Stimulated activated CD8-positive, alpha-beta memory T cell treated with anti-CD3 and anti-CD28 coated beads, Interleukin-15, amount 100 ng/mL, for 24 hours (primary cell): ENCODE data around the gene COL9A3.

Experiments used
- DNase-seq: peaks from one replicate; pipeline ENCODE4 v3.0.0-alpha.2; 2020; ENCODE audit warnings: low read depth

COL9A3 gene

GRCh38 chr20:62816884-62817873 lies at the start of gene COL9A3:
Gene COL9A3 (plus strand): TSS chr20:62817050. CDS start chr20:62817065, 15 bp downstream.
- DNase-seq: no peak

GRCh38 chr20:62768234-62768546 lies 48.7 kb upstream of the COL9A3 start:
- DNase-seq: no peak

DNA sequence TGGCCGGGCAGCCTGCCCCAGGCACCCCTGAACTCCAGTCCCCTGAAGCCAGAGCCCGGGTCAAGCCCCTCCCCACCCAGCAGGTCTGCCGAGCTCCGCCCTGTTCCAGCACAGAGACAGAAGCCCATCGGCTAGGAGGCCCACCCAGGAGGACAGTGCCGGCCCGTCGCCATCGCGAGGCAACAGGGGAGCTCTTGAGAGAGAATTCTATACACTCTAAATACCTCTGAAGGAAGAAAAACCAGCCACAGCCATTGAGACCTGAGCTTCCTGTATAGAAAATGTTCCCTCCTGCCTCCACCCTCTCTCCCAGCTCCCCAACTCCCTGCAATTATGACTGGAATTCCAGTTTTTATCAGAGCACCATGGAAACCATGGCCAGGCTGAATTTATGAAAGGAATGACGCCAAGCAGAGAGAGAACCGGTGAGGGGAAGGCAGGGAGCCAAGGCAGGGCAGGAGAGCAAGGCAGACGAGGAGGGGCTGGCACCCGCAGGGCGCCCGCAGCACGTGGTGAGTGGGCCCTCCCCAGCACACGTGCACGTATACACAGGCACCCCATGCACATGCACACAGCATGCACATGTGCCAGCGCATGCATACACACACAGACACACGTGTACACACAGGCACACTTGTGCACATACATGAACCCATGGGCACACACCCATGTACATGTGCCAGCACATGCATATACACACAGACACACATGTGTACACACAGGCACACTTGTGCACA lies 48.1 kb upstream of the COL9A3 start:
- no peak for DNase-seq

DNA sequence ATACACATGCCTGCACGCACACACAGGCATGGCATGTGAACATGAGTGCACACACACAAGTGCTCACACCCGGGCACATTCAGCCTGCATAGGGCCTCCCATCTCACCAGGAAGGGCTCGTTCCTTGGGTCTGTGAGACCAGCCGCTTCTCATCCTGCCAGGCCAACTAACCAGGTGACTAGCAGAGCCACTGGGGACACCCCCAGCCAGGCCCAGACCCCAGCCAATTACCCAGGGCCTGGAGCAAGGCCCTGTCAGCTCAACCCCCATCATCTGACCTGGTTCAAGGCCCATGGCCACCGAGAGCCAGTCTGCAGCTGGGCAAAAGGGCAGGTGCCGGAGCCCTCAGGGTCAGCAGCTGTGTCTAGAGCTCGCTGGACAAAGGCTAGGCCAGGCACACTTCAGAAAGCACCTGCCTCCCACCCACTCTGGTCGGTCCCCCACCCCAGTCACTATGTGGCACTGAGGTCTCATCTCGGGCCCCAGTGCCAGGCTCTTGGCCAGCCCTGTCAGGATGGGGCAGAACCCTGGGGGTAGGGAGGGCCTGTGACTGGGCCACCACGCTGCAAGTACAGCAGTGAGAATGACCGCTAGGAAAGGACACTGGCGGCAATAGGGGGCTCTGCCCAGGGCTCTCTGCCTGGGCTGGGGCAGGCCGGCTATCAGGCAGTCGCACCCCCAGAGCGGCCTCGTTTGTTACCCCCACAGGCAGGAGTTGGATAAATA lies 47.3 kb upstream of the COL9A3 start:
- no peak for DNase-seq

DNA sequence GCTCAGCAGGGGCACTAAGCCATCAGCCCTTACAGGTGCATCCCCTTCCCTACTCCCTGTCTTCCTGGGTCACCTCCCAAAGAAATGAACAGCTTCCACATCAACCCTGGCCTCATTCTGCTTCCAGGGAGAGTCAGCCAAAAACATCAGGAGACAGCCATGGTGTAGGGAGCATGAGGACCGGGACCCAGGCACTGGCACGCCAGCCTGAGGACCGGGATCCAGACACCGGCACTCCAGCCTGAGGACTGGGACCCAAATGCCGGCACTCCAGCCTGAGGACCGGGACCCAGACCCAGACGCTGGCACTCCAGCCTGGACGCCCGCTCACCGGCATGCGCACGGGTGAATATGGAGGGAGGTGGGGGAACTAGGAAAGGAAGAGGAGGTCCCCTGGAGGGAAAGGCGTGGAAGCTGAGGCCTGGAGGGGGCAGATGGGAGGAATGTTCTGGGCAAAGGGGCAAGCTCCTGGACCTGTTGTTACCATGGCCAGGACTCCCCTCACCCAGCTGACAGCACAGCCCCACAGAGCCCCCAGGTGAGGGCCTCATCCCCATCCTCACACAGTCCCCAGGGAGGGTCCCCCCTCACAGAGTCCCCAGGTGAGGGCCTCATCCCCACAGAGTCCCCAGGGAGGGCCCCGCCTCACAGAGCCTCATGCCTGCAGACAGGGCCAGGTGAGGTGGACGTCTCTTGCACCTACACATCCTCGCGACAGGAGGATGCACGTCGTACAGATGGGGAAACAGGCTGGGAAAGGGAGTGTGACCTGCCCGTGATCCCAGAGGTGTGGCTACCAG lies 46.5 kb upstream of the COL9A3 start:
- DNase-seq: no peak

- no peak for DNase-seq
Measured at GRCh38 chr20:62770916-62771315, 45.9 kb upstream of the COL9A3 start.

DNA sequence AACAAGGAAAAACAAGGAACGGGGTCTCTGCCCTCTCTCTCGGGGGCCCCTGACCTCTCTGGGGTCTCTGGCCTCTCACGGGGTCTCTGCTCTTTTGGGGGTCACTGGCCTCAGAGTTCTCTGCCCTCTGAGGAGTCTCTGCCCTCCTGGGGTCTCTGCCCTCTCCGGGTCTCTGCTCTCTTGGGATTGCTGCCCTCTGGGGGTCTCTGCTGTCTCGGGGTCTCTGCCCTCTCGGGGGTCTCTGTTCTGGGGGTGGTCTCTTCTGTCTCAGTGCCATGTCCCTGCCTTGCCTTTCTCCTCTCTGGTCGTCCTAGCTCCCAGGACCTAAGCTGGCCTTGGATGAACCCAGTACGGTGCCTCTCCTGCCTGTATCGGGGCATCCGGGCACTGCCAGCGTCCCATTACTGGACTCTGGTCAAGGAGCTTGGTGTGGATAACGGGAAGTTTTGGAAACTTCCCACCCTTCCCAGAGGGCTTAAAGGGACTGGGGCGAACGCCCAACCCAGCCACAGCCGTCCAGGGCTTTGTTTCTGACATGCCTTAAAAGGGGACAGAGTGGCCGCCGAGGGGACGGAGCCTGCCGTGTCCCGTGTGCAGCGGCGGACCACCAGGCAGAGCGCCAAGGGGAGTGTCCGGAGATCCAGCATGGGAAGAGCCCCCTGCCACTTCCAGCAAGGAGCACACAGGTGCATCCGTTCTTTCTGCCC lies 45.3 kb upstream of the COL9A3 start:
- no peak for DNase-seq

DNA sequence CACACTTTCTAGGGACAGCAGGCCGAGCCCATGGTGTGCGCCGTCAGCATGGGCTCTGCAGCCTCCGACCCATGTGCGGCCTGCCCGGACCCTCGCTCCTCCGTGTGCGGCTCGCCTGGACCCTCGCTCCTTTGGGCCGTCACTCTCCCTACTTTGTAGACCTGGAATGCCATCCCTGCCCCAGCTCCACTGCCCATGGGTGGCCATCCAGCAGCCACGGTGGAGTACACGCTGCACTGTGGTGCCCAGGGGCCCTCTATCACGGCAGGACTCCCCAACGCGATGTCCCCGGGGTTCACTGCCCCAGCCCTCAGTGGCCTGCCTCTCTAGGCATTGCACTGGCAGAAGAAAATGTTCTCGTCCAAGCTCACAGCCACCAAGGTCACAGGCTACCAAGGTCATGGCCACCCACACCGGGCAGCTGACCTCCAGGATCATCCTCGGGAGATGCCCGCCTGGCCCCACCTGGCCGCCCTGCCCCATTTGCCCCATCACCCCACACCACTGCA lies 44.7 kb upstream of the COL9A3 start:
- DNase-seq: no peak

GRCh38 chr20:62772619-62772989 lies 44.2 kb upstream of the COL9A3 start:
- no peak for DNase-seq

- no peak for DNase-seq
Measured at GRCh38 chr20:62772990-62773844, 43.6 kb upstream of the COL9A3 start.

GRCh38 chr20:62773845-62774714 lies 42.8 kb upstream of the COL9A3 start:
- DNase-seq: no peak

DNA sequence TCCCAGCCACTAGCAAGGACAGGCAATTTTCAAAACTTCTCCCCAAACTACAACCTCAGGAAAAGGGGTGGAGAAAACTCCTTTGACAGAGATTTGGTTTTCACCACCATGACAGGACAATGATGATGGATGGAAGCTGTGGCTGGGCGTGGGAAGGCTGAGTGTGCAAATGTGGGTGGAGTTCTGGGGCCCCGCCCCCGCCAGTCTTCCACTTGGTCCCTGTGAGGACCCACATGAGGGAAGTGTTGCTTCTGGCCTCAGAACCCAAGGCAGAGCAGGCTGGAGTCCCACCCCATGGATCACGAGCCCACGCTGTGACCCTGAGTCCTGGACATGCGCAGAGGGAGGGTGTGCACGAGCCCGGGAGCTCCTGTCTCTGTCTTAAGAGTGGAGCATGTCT lies 42.1 kb upstream of the COL9A3 start:
- no peak for DNase-seq

DNA sequence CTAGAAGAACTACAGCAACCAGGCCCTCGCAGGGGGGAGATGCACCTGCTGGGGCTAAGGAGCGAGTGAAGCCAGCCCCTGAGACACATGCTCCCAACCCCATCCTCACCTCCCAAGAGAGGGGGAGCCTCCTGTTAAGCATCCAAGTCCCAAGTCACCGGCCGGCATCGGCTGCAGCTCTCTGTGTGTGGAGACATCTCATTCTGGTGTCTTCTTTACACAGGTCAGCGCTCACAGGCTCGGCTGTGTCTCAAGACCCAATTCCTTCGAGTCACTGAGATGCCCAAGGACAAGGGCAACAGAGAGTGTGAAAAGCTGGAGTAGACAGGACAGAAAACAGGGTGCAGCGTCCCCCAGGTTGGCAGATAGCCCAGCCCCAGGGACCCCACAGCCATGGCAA lies 41.6 kb upstream of the COL9A3 start:
- DNase-seq: no peak

DNA sequence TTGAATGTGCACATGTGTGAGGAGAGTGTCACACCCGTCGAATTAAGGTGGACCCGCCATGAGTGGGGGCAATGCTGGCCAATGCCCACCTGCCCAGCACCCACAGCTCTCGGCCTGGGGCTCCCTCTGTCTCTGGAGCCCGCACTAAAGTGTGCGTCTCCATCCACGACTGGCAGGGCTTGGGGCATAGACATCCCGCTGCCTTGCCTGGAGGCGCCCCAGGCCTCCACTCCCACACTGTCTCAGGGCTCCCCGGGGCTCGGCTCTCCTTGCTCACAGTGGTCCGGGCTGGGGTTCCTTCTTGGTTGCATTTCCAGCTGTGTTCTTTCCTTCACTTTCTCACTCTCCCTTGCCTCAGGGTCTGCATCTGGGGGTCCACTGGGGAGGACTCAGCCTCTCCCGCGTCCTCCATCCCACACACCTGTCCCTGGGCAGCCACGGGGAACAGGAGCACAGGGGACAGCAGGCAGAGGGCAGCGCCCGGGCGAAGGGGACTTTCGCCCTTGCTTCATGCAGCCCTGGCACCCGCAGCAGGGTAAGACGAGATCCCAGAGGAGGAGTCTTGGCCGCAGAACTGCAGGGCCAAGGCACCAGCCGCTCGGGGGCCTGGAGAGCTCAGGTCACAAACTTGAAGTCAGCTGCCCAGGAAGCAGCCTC lies 40.7 kb upstream of the COL9A3 start:
- no peak for DNase-seq

- no peak for DNase-seq
Measured at GRCh38 chr20:62776692-62777527, 39.9 kb upstream of the COL9A3 start.

GRCh38 chr20:62777528-62777830 lies 39.4 kb upstream of the COL9A3 start:
- DNase-seq: no peak

DNA sequence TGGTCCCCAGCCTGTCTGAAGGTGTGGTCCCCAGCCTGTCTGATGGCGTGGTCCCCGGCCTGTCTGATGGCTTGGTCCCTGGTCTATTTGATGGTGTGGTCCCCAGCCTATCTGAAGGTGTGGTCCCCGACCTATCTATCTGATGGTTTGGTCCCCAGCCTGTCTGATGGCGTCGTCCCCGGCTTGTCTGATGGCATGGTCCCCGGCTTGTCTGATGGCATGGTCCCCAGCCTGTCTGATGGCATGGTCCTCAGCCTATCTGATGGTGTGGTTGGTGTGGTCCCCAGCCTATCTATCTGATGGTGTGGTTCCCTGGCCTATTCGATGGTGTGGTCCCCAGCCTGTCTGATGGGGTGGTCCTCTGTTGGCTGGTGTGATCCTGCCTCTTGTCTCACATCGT lies 38.8 kb upstream of the COL9A3 start:
- DNase-seq: no peak
